ENCODE data around the gene AOAH. TPM values are rescaled to one million over a fixed set of nuclear protein-coding genes. Genes with fewer than 3 reads are reported as not detected.

The AOAH gene
- total RNA-seq, 4 donors from 2014 or later = 0.69 to 3.2 (median 2.2) TPM

GRCh38 chr7:36478745-36479144 lies 245.5 kb downstream of the AOAH start:
- WGBS, 2 donors = 87 to 97% methylated on average over 2 of the region's 2 CpGs
- no peak overlapping the region for H3K4me3 ChIP-seq (ENCODE audit: low read depth, poor library complexity, severe bottlenecking)
- no peak for TF ChIP-seq CTCF (IDR thresholded peaks at IDR 0.05)
- TF ChIP-seq POLR2A (IDR thresholded peaks at IDR 0.05) = no peak
- no peak for DNase-seq (ENCODE audit: low spot score in 2 of 2)
- intact Hi-C loops (cut with DNase I; ENCODE audit: low total_unique reads) = no loop called here

DNA sequence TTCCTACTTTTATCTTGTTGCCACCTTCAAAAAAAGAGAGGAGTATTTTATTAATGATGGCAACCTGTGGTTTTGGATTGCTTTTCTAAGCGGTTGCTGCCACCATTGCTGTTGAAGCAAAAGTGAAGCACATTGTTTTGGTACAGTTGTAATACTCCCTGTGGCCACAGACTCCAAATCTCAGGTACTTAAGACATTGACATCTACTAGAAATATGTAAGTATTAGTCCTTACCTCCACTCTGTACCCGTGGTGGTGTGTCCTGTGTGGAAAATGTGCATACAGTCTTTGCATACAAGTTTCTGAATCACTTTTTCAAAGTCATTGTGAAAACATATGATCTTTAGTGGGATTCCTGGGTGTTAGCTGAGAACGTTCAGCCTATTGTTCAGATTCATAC lies 248.9 kb downstream of the AOAH start:
- WGBS, 2 donors = 84 to 87% methylated on average over 3 of the region's 3 CpGs
- no peak for DNase-seq (ENCODE audit: low spot score in 2 of 2)
- intact Hi-C loops (cut with DNase I; ENCODE audit: low total_unique reads) = no loop called here
- H3K4me3 ChIP-seq (ENCODE audit: low read depth, poor library complexity, severe bottlenecking) = no peak overlapping the region
- no peak for TF ChIP-seq POLR2A (IDR thresholded peaks at IDR 0.05)
- no peak for TF ChIP-seq CTCF (IDR thresholded peaks at IDR 0.05)

GRCh38 chr7:36475011-36475342 lies 249.3 kb downstream of the AOAH start:
- no peak for TF ChIP-seq POLR2A (IDR thresholded peaks at IDR 0.05)
- no peak for TF ChIP-seq CTCF (IDR thresholded peaks at IDR 0.05)
- intact Hi-C loops (cut with DNase I; ENCODE audit: low total_unique reads) = no loop called here
- no peak for DNase-seq (ENCODE audit: low spot score in 2 of 2)
- H3K4me3 ChIP-seq (ENCODE audit: low read depth, poor library complexity, severe bottlenecking) = no peak overlapping the region

DNA sequence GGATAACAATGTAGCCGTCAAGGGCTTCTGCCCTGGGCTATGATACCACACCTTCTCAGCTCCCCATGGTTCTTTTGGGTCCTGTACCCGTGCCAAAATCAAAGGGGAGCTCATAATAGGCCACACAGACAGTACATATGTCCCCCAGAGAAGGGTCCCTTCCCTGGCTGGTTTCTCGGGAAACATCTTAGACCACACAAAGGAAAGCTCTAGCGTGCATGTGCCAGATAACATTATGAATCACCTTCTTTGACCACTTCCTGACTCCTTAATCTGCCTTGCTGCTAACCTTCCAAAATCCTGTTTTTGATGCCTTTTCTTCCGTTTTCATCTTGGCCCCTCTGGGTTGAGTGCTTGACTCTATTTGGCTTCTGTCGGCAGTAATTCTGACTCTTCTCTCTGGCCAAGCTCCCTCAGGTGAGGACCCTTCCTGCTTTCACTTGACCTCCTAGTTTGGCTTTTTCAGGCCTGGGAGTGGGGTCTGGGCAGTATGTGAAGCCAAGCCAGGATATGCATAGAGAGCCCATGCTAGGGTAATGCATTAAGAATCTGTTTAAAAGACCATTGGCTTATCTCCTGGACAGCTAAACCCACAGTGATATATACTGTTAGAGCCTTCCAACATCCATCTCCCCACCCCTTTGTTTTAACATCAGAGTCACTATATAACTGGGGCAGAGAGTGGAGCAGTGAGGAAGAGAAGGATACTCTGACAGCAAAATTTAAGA lies 249.8 kb downstream of the AOAH start:
- TF ChIP-seq CTCF (IDR thresholded peaks at IDR 0.05) (no peak), POLR2A (IDR thresholded peaks at IDR 0.05) (no peak)
- 42 to 48% methylated on average over 6 of the region's 6 CpGs for WGBS, 2 donors
- intact Hi-C loops (cut with DNase I; ENCODE audit: low total_unique reads) = no loop called here
- H3K4me3 ChIP-seq (ENCODE audit: low read depth, poor library complexity, severe bottlenecking) = no peak overlapping the region
- DNase-seq (ENCODE audit: low spot score in 2 of 2) = no peak

GRCh38 chr7:36473454-36474282 lies 250.6 kb downstream of the AOAH start:
- intact Hi-C loops (cut with DNase I; ENCODE audit: low total_unique reads) = no loop called here
- TF ChIP-seq POLR2A (IDR thresholded peaks at IDR 0.05) (no peak), CTCF (IDR thresholded peaks at IDR 0.05) (no peak)
- no peak for DNase-seq (ENCODE audit: low spot score in 2 of 2)
- no peak overlapping the region for H3K4me3 ChIP-seq (ENCODE audit: low read depth, poor library complexity, severe bottlenecking)
- 70 to 71% methylated on average over 10 to 12 of the region's 12 CpGs for WGBS, 2 donors
